Brain microvascular endothelial cell (primary cell): ENCODE measurements around the gene MX2.

Experiments
- DNase-seq: peaks from one replicate; pipeline ENCODE4 v3.0.0-alpha.2; 2020
- H3K27ac ChIP-seq: fragments of 250-450 bp; sonication (Bioruptor Pico); 2 replicates; pipeline ENCODE4 v1.5.1; 2020; ENCODE audit warnings: mild to moderate bottlenecking, moderate library complexity
- H3K27me3 ChIP-seq: fragments of 250-450 bp; sonication (Bioruptor Pico); replicated peaks from 2 replicates; pipeline ENCODE4 v1.5.1; 2020; ENCODE audit warnings: mild to moderate bottlenecking
- H3K36me3 ChIP-seq: fragments of 250-450 bp; sonication (Bioruptor Pico); replicated peaks from 2 replicates; pipeline ENCODE4 v1.5.1; 2020; ENCODE audit warnings: mild to moderate bottlenecking
- H3K4me3 ChIP-seq: 2 replicates; pipeline ENCODE4 v1.5.1; 2011; ENCODE audit warnings: low read depth, mild to moderate bottlenecking, control low read depth, low read length, moderate library complexity
- CTCF ChIP-seq: IDR thresholded peaks from 2 replicates; pipeline ENCODE4 v1.5.1; 2011; ENCODE audit warnings: low read depth, mild to moderate bottlenecking, moderate library complexity, low read length, control low read depth, inconsistent platforms; ENCODE audit errors: missing control alignments
- in situ Hi-C: cut with HindIII; loops from 2 replicates; pipeline ENCODE4 v1.10.0; 2017; ENCODE audit warnings: low sequenced_read_pairs, low pct_ligation_motif_present

Gene MX2

DNA sequence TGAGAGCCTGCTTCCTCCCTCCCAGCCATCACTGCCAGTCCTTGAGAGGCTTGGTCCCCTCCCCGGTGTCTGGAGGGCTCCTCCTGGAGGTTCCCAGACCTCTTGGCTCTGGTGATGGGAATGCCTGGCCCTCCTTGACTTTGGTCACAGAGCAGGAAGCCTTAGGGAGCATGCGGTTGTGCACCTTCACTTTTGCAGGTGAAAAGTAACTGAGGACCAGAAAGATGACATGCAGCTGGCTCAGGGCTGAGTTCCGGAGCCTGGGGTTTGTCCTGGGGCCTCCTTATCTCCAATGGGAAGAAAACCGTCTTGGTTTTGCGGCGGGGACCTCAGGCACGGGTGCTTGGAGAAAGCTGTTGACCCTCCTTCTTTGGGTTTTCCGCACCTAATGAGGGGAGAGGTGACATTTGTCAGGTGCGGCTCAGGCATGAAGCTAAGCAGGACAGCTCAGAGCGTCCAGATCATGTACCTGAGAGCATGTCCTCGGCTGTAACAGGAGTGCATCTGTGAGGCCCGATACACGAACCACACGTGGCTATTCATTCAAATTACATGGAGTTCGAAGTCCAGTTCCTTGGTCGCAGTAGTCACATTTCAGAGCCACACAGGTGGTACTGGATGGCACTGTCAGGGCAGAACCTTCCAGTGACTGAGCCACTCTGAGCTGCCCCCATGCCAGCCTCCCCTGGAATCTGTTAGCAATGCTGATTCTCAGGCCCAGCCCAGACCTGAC is 608 bp upstream of the MX2 start:
- no peak overlapping the region for H3K4me3 ChIP-seq
- DNase-seq, result no peak

DNA sequence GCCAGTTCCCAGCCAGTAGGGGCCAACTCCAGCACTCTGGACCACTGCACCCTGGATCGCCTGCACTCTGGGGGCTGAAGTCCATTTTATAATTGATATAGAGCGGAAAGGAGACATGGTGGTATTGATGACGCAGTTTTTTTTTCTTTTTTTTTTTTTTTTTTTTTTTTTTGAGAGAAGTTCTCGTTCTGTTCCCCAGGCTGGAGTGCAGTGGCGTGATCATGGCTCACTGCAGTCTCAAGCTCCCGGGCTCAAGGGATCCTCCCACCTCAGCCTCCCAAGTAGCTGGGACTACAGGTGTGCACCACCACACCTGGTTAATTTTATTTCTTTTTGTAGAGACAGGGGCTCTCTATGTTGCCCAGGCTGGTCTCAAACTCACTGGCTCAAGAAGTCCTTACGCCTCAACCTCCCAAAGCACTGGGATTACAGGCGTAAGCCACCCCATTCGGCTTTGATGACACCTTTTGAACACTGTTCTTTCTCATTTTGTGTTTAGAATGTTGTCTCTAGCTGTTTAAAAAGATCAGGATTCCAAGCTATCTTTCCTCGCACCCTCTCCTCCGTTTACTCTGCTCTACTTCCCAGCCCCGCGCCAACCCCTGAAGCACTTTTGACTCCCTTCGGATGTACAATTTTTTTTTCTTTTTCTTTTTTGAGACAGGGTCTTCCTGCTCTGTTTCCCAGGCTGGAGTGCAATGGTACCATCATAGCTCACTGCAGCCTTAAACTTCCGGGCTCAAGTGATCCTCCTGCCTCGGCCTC is 960 bp downstream of the MX2 start:
- DNase-seq, result no peak
- in situ Hi-C loops, result no loop called here
- H3K36me3 ChIP-seq, result no peaks in the 10 kb centered on the region
- no peaks in the 10 kb centered on the region for H3K27me3 ChIP-seq
- H3K4me3 ChIP-seq, result no peak overlapping the region
- no peak overlapping the region for H3K27ac ChIP-seq
- TF ChIP-seq CTCF, result no peak

More for the DNA sequence above, 608 bp upstream of the MX2 start:
- Histone ChIP-seq H3K27ac (no peak overlapping the region), H3K36me3 (no peaks in the 10 kb centered on the region), H3K27me3 (no peaks in the 10 kb centered on the region)
- TF ChIP-seq CTCF, result no peak
- in situ Hi-C loops, result no loop called here

- no peak for TF ChIP-seq CTCF
- Histone ChIP-seq H3K36me3 (no peaks in the 10 kb centered on the region), H3K4me3 (no peak overlapping the region), H3K27ac (no peak overlapping the region), H3K27me3 (no peaks in the 10 kb centered on the region)
- no peak for DNase-seq
- in situ Hi-C loops, result no loop called here
These were observed 1.8 kb downstream of the MX2 start for GRCh38 chr21:41363370-41364270.

DNA sequence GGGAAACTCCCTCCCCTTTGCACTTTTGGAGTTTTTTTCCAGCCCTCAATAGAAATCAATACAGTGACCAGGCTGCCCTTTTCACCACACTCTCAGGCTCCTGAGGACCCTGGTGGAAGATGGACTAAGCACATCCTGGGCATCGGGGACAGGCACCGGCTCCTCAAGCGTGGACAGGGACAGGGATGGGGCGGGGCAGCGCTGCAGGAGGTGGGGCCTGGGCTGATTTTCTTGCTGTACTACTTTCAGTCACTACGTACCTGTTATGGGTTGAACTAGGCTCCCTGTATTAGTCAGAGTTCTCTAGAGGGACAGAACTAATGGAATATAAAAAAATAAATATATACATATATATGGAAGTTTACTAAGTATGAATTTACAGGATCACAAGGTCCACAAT is 2.5 kb downstream of the MX2 start:
- no peaks in the 10 kb centered on the region for H3K36me3 ChIP-seq
- DNase-seq, result no peak
- no peak overlapping the region for H3K4me3 ChIP-seq
- H3K27ac ChIP-seq, result no peak overlapping the region
- TF ChIP-seq CTCF, result no peak
- in situ Hi-C loops, result no loop called here
- no peaks in the 10 kb centered on the region for H3K27me3 ChIP-seq

DNA sequence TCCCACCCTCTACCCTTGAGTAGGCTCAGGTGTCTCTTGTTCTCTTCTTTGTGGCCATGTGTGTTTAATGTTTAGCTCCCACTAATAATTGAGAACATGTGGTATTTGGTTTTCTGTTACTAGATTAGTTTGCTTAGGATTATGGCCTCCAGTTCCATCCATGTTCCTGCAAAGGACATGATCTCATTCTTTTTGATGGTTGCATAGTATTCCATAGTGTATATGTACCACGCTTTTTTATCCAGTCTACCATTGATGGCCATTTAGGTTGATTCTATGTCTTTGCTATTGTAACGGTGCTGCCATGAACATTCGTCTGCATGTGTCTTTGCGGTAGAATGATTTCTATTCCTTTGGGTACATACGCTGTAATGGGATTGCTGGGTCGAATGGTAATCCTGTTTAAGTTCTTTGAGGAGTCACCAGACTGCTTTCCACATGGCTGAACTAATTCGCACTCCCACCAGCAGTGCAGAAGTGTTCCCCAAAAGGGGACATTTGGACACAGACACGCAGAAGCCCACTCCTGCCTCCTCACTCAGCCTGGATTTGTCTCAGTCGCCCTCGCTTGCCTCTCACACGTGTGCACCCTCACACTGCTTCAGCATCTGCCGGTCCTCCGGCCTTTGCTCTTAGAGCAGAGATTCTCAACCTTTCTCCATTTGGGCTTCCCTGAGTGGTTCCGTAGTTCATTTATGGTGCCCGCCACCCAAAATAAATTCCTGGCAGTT is 3.7 kb downstream of the MX2 start:
- H3K4me3 ChIP-seq, result no peak overlapping the region
- in situ Hi-C loops, result no loop called here
- no peaks in the 10 kb centered on the region for H3K36me3 ChIP-seq
- H3K27ac ChIP-seq, result no peak overlapping the region
- no peak for DNase-seq
- no peak for TF ChIP-seq CTCF
- H3K27me3 ChIP-seq, result no peaks in the 10 kb centered on the region
